Measurements from ENCODE around the gene SSTR3.

- TF ChIP-seq CTCF (conservative IDR thresholded peaks at IDR 0.05; ENCODE audit: low read length) (no peak), EZH2phosphoT487 (IDR thresholded peaks at IDR 0.05; ENCODE audit: borderline replicate concordance, low read depth, low read length) (no peak)
Measured at GRCh38 chr22:37244922-37245722, 32.8 kb upstream of the SSTR3 start.

Data from OCI-LY7 (cell line).